Measurements from ENCODE around the gene SPART. TPM values are rescaled to one million over a fixed set of nuclear protein-coding genes. Genes with fewer than 3 reads are reported as not detected.

The SPART gene
- polyA plus RNA-seq, 1 donor from 2014 or later = 52.4 TPM

- Histone ChIP-seq H3K9ac (ENCODE audit: low read length) (no peak overlapping the region), H3K9me3 (ENCODE audit: low read length) (no peaks in the 10 kb centered on the region), H3K9me2 (ENCODE audit: insufficient read depth, low read length) (no peaks in the 10 kb centered on the region), H3F3A (ENCODE audit: insufficient read depth, low read length, poor library complexity, severe bottlenecking) (no peaks in the 10 kb centered on the region), H3K4me3 (ENCODE audit: low read length) (no peak overlapping the region), H3K4me2 (ENCODE audit: low read length) (no peak overlapping the region), H3K27ac (ENCODE audit: low read length) (no peak overlapping the region), H2AFZ (ENCODE audit: low read depth, low read length) (no peak overlapping the region), H3K27me3 (ENCODE audit: insufficient read depth, low read depth, low read length) (no peaks in the 10 kb centered on the region), H3K36me3 (ENCODE audit: insufficient read depth, low read length) (no peaks in the 10 kb centered on the region), H4K20me1 (ENCODE audit: insufficient read depth) (no peaks in the 10 kb centered on the region), H3K79me2 (replicated peaks; ENCODE audit: insufficient read depth, low read length) (no peaks in the 10 kb centered on the region)
- peak; percentile 81 for TF ChIP-seq EP300 (conservative IDR thresholded peaks at IDR 0.05; ENCODE audit: poor library complexity, severe bottlenecking)
- TF ChIP-seq SMC3 (conservative IDR thresholded peaks at IDR 0.05; ENCODE audit: poor library complexity) = no peak
- TF ChIP-seq POLR2AphosphoS5 (IDR thresholded peaks at IDR 0.05) = peak; percentile 41
- peak; percentile 78 for TF ChIP-seq REST (IDR thresholded peaks at IDR 0.05; ENCODE audit: borderline replicate concordance)
These were observed 25.0 kb upstream of the SPART start for GRCh38 chr13:36371185-36371584.

GRCh38 chr13:36370108-36370429, 23.9 kb upstream of the SPART start:
- Histone ChIP-seq H3K27me3 (ENCODE audit: insufficient read depth, low read depth, low read length) (no peaks in the 10 kb centered on the region), H3K36me3 (ENCODE audit: insufficient read depth, low read length) (no peaks in the 10 kb centered on the region), H3K79me2 (replicated peaks; ENCODE audit: insufficient read depth, low read length) (no peaks in the 10 kb centered on the region), H3K9me2 (ENCODE audit: insufficient read depth, low read length) (no peaks in the 10 kb centered on the region), H3K27ac (ENCODE audit: low read length) (no peak overlapping the region), H3K9me3 (ENCODE audit: low read length) (no peaks in the 10 kb centered on the region), H3K4me3 (ENCODE audit: low read length) (no peak overlapping the region), H3K9ac (ENCODE audit: low read length) (no peak overlapping the region), H2AFZ (ENCODE audit: low read depth, low read length) (no peak overlapping the region), H4K20me1 (ENCODE audit: insufficient read depth) (no peaks in the 10 kb centered on the region), H3K4me2 (ENCODE audit: low read length) (no peak overlapping the region), H3F3A (ENCODE audit: insufficient read depth, low read length, poor library complexity, severe bottlenecking) (no peaks in the 10 kb centered on the region)
- no peak for TF ChIP-seq EZH2 (IDR thresholded peaks at IDR 0.05; ENCODE audit: borderline replicate concordance, insufficient read depth, low read length, poor library complexity, severe bottlenecking)
- no peak for TF ChIP-seq CTCF (IDR thresholded peaks at IDR 0.05; ENCODE audit: poor library complexity, severe bottlenecking)

- Histone ChIP-seq H3K9me2 (ENCODE audit: insufficient read depth, low read length) (no peaks in the 10 kb centered on the region), H2AFZ (ENCODE audit: low read depth, low read length) (no peak overlapping the region), H3K4me2 (ENCODE audit: low read length) (no peak overlapping the region), H3K27me3 (ENCODE audit: insufficient read depth, low read depth, low read length) (no peaks in the 10 kb centered on the region), H3K27ac (ENCODE audit: low read length) (no peak overlapping the region), H3K36me3 (ENCODE audit: insufficient read depth, low read length) (no peaks in the 10 kb centered on the region), H3K9ac (ENCODE audit: low read length) (no peak overlapping the region), H4K20me1 (ENCODE audit: insufficient read depth) (no peaks in the 10 kb centered on the region), H3K79me2 (replicated peaks; ENCODE audit: insufficient read depth, low read length) (no peaks in the 10 kb centered on the region), H3F3A (ENCODE audit: insufficient read depth, low read length, poor library complexity, severe bottlenecking) (no peaks in the 10 kb centered on the region), H3K9me3 (ENCODE audit: low read length) (no peaks in the 10 kb centered on the region), H3K4me3 (ENCODE audit: low read length) (no peak overlapping the region)
- no peak for TF ChIP-seq MXI1 (conservative IDR thresholded peaks at IDR 0.05; ENCODE audit: poor library complexity, severe bottlenecking)
- no peak for TF ChIP-seq POLR2AphosphoS5 (IDR thresholded peaks at IDR 0.05)
- no peak for TF ChIP-seq EZH2 (IDR thresholded peaks at IDR 0.05; ENCODE audit: borderline replicate concordance, insufficient read depth, low read length, poor library complexity, severe bottlenecking)
- TF ChIP-seq EP300 (conservative IDR thresholded peaks at IDR 0.05; ENCODE audit: poor library complexity, severe bottlenecking) = no peak
- TF ChIP-seq CTCF (IDR thresholded peaks at IDR 0.05; ENCODE audit: poor library complexity, severe bottlenecking) = no peak
- TF ChIP-seq RAD21 (conservative IDR thresholded peaks at IDR 0.05) = no peak
- no peak for TF ChIP-seq REST (IDR thresholded peaks at IDR 0.05; ENCODE audit: borderline replicate concordance)
- TF ChIP-seq SMC3 (conservative IDR thresholded peaks at IDR 0.05; ENCODE audit: poor library complexity) = no peak
- no peak for TF ChIP-seq TAF1 (IDR thresholded peaks at IDR 0.05; ENCODE audit: low read depth)
These were observed 23.3 kb upstream of the SPART start for GRCh38 chr13:36369268-36370107.

Measured in neural cell (in vitro differentiated cells).